GM23338 (cell line): ENCODE measurements around the gene ADGRV1. TPM values are rescaled to one million over a fixed set of nuclear protein-coding genes. Genes with fewer than 3 reads are reported as not detected.

ENCODE experiments used
- ATAC-seq: fragments of 200-7000 bp; cut with Tn5 transposase; 3 replicates; pipeline ENCODE4 v1.9.1; 2020
- DNase-seq: peaks from one replicate; pipeline ENCODE4 v3.0.0-alpha.2; 2015; ENCODE audit warnings: low spot score
- H2AFZ ChIP-seq: fragments of 200-600 bp; sonication (generic); 2 replicates; pipeline ENCODE4 v1.8.0; 2016; ENCODE audit warnings: antibody characterized with exemption, mild to moderate bottlenecking, moderate library complexity
- H3F3A ChIP-seq: fragments of 200-600 bp; sonication (generic); replicated peaks from 2 replicates; pipeline ENCODE4 v1.8.0; 2017; ENCODE audit warnings: antibody characterized with exemption, mixed run types, low read depth
- H3K27ac ChIP-seq: fragments of 200-600 bp; sonication (generic); 2 replicates; pipeline ENCODE4 v1.6.1; 2016; ENCODE audit warnings: low read depth
- H3K27me3 ChIP-seq: fragments of 200-600 bp; sonication (generic); 2 replicates; pipeline ENCODE4 v1.8.0; 2016; ENCODE audit warnings: mild to moderate bottlenecking, mixed run types, moderate library complexity; ENCODE audit not compliant: insufficient read depth
- H3K36me3 ChIP-seq: fragments of 200-600 bp; sonication (generic); 2 replicates; pipeline ENCODE4 v1.8.0; 2016; ENCODE audit warnings: mild to moderate bottlenecking; ENCODE audit not compliant: insufficient read depth
- H3K4me1 ChIP-seq: fragments of 200-600 bp; sonication (generic); 2 replicates; pipeline ENCODE4 v1.8.0; 2016; ENCODE audit warnings: mild to moderate bottlenecking, moderate library complexity; ENCODE audit not compliant: insufficient read depth
- H3K4me2 ChIP-seq: fragments of 200-600 bp; sonication (generic); 2 replicates; pipeline ENCODE4 v1.7.1; 2017; ENCODE audit warnings: mixed run types
- H3K4me3 ChIP-seq: fragments of 200-600 bp; sonication (generic); 2 replicates; pipeline ENCODE4 v1.6.1; 2016; ENCODE audit warnings: mixed run types
- H3K79me2 ChIP-seq: fragments of 200-600 bp; sonication (generic); replicated peaks from 2 replicates; pipeline ENCODE4 v1.8.0; 2017; ENCODE audit warnings: mild to moderate bottlenecking; ENCODE audit not compliant: insufficient read depth
- H3K9me2 ChIP-seq: fragments of 200-600 bp; sonication (generic); 2 replicates; pipeline ENCODE4 v1.8.0; 2017; ENCODE audit not compliant: insufficient read depth
- H4K20me1 ChIP-seq: fragments of 200-600 bp; sonication (generic); replicated peaks from 2 replicates; pipeline ENCODE4 v1.8.0; 2017; ENCODE audit warnings: mild to moderate bottlenecking; ENCODE audit not compliant: insufficient read depth
- H3K27ac Mint-ChIP-seq: 2 replicates; pipeline ENCODE4 v1.8.0; 2020; ENCODE audit warnings: inconsistent platforms, mild to moderate bottlenecking, moderate library complexity, mixed read lengths
- H3K27me3 Mint-ChIP-seq: 3 replicates; pipeline ENCODE4 v1.8.0; 2022; ENCODE audit warnings: low read depth, mild to moderate bottlenecking, moderate library complexity, mixed read lengths, inconsistent platforms; ENCODE audit not compliant: insufficient read depth, poor library complexity
- H3K36me3 Mint-ChIP-seq: 3 replicates; pipeline ENCODE4 v1.8.0; 2021; ENCODE audit warnings: low read depth, mild to moderate bottlenecking, inconsistent platforms, moderate library complexity, mixed read lengths
- H3K4me1 Mint-ChIP-seq: 3 replicates; pipeline ENCODE4 v1.8.0; 2020; ENCODE audit warnings: mild to moderate bottlenecking, inconsistent platforms, mixed read lengths
- H3K4me3 Mint-ChIP-seq: 3 replicates; pipeline ENCODE4 v1.8.0; 2021; ENCODE audit warnings: moderate library complexity, mild to moderate bottlenecking, inconsistent platforms, mixed read lengths
- H3K9me3 Mint-ChIP-seq: 3 replicates; pipeline ENCODE4 v1.8.0; 2020; ENCODE audit warnings: moderate library complexity, mild to moderate bottlenecking, inconsistent platforms, mixed read lengths
- CREB1 ChIP-seq: fragments of 250-450 bp; sonication (Bioruptor Pico); IDR thresholded peaks from 2 replicates; pipeline ENCODE4 v1.5.0; 2020; ENCODE audit warnings: low read depth, mild to moderate bottlenecking, moderate library complexity
- CTCF ChIP-seq, 2 experiments: fragments of 200-600 bp in 1 of 2; sonication (generic) in 1 of 2; conservative IDR thresholded peaks; 2 replicates each; pipeline versions ENCODE4 v1.5.1 to v1.6.1; 2016 to 2017; ENCODE audit warnings: antibody characterized with exemption in 2 of 2, low read depth in 2 of 2, mild to moderate bottlenecking in 2 of 2, moderate library complexity in 1 of 2
- ETS1 ChIP-seq: IDR thresholded peaks from 2 replicates; pipeline ENCODE4 v1.6.1; 2016; ENCODE audit warnings: antibody characterized with exemption
- EZH2 ChIP-seq: fragments of 200-600 bp; sonication (generic); IDR thresholded peaks from one replicate; pipeline ENCODE4 v1.8.0; 2017; ENCODE audit warnings: antibody characterized with exemption, mild to moderate bottlenecking, low read depth; ENCODE audit not compliant: unreplicated experiment
- EZH2phosphoT487 ChIP-seq: fragments of 200-600 bp; sonication (generic); IDR thresholded peaks from one replicate; pipeline ENCODE4 v1.8.1; 2018; ENCODE audit warnings: antibody characterized with exemption; ENCODE audit not compliant: unreplicated experiment
- JUNB ChIP-seq: IDR thresholded peaks from one replicate; pipeline ENCODE4 v1.6.1; 2016; ENCODE audit warnings: antibody characterized with exemption; ENCODE audit not compliant: unreplicated experiment
- NANOG ChIP-seq: IDR thresholded peaks from 2 replicates; pipeline ENCODE4 v1.6.1; 2016; ENCODE audit warnings: antibody characterized with exemption, borderline replicate concordance
- POLR2AphosphoS5 ChIP-seq: IDR thresholded peaks from 2 replicates; pipeline ENCODE4 v1.6.1; 2016; ENCODE audit warnings: antibody characterized with exemption, low read depth
- REST ChIP-seq: IDR thresholded peaks from one replicate; pipeline ENCODE4 v1.6.1; 2018; ENCODE audit warnings: antibody characterized with exemption; ENCODE audit not compliant: unreplicated experiment
- STAT1 ChIP-seq: IDR thresholded peaks from one replicate; pipeline ENCODE4 v1.6.1; 2016; ENCODE audit warnings: antibody characterized with exemption; ENCODE audit not compliant: unreplicated experiment
- ZNF114 ChIP-seq: fragments of 250-450 bp; sonication (Bioruptor Pico); IDR thresholded peaks from 2 replicates; pipeline ENCODE4 v1.5.0; 2020; ENCODE audit warnings: mild to moderate bottlenecking, moderate library complexity
- ZNF331 ChIP-seq: fragments of 250-450 bp; sonication (Bioruptor Pico); IDR thresholded peaks from 2 replicates; pipeline ENCODE4 v1.5.0; 2020; ENCODE audit warnings: low read depth, mild to moderate bottlenecking, moderate library complexity
- polyA plus RNA-seq: library from polyadenylated mRNA; unstranded; fragments of >200 nt; fragmentation: Nextera tagmentation; extraction: Ambion mirVana; gene quantifications from 2 replicates; pipeline ENCODE4 v1.2.1, GENCODE V29; 2016
- total RNA-seq: library from RNA; depleted of rRNA; stranded (reverse); fragments of >200 nt; shearing (Covaris generic); gene quantifications from 2 replicates; pipeline ENCODE4 v1.2.3, GENCODE V29; 2014

ADGRV1 gene
- total and polyA plus RNA-seq, 2 experiments from 2014 or later = 46.1 to 149 TPM

- TF ChIP-seq ZNF114 (no peak), POLR2AphosphoS5 (no peak), ZNF331 (no peak), REST (no peak), CREB1 (CRISPR knock-in tag) (no peak), STAT1 (no peak), JUNB (no peak)
Observed at GRCh38 chr5:90654215-90654614, 95.6 kb downstream of the ADGRV1 start (continued).

- H3K4me1 Mint-ChIP-seq = peaks cover 2% of the 10 kb centered on the region
- Histone ChIP-seq H3K27me3 (no peaks in the 10 kb centered on the region), H3K36me3 (peaks cover 11% of the 10 kb centered on the region; the same call in 1 of the 2 replicates), H3K4me3 (no peak overlapping the region), H3K27ac (no peak overlapping the region), H3K4me2 (no peak overlapping the region), H4K20me1 (no peaks in the 10 kb centered on the region), H3K79me2 (no peaks in the 10 kb centered on the region; the same call in 1 of the 2 replicates), H3K9me2 (no peaks in the 10 kb centered on the region), H3F3A (no peaks in the 10 kb centered on the region), H2AFZ (no peak overlapping the region), H3K4me1 (no peaks in the 10 kb centered on the region)
- H3K27ac Mint-ChIP-seq = no peak overlapping the region
- no peaks in the 10 kb centered on the region for H3K27me3 Mint-ChIP-seq
- no peak overlapping the region for H3K4me3 Mint-ChIP-seq
- peaks cover 35% of the 10 kb centered on the region for H3K36me3 Mint-ChIP-seq
- DNase-seq (no peak), ATAC-seq (no peak)
- no peaks in the 10 kb centered on the region for H3K9me3 Mint-ChIP-seq
- TF ChIP-seq STAT1 = no peak
- TF ChIP-seq ZNF114 = no peak
- no peak for TF ChIP-seq CTCF (conservative IDR thresholded peaks at IDR 0.05; ENCODE audit: low read depth in 2 of 2)
- no peak for TF ChIP-seq EZH2phosphoT487
- TF ChIP-seq JUNB = no peak
- TF ChIP-seq REST = no peak
- no peak for TF ChIP-seq NANOG
- no peak for TF ChIP-seq EZH2
- no peak for TF ChIP-seq CREB1 (CRISPR knock-in tag)
- TF ChIP-seq ETS1 = no peak
- no peak for TF ChIP-seq POLR2AphosphoS5
- no peak for TF ChIP-seq ZNF331
Observed at GRCh38 chr5:90655423-90655822, 96.8 kb downstream of the ADGRV1 start.
